Colonic mucosa (tissue), 4 donors: Measurements from ENCODE around the gene GLRB. TPM values are rescaled to one million over a fixed set of nuclear protein-coding genes. Genes with fewer than 3 reads are reported as not detected.
"Not testable (repeated sequence)": the region's sequence is repeated elsewhere in the genome, so short reads cannot be mapped to it uniquely, and the experiment has no call there.

ENCODE experiments used
- DNase-seq: peaks from one replicate; pipeline ENCODE4 v3.0.0-alpha.2; 2020
- H3K27ac ChIP-seq: fragments of 200-600 bp; one replicate; pipeline ENCODE4 v1.8.0; 2021
- H3K27me3 ChIP-seq: fragments of 200-600 bp; one replicate; pipeline ENCODE4 v1.8.0; 2021
- H3K36me3 ChIP-seq: fragments of 200-600 bp; one replicate; pipeline ENCODE4 v1.8.0; 2021
- H3K4me1 ChIP-seq: fragments of 200-600 bp; one replicate; pipeline ENCODE4 v1.8.0; 2021; ENCODE audit warnings: mild to moderate bottlenecking
- H3K4me3 ChIP-seq: fragments of 200-600 bp; one replicate; pipeline ENCODE4 v1.8.0; 2021
- H3K9ac ChIP-seq, 2 donors: one replicate each; pipeline ENCODE4 v1.7.0; 2013; ENCODE audit warnings: control low read depth in 2 of 2, low read depth in 2 of 2, low read length in 2 of 2
- H3K9me3 ChIP-seq: fragments of 200-600 bp; one replicate; pipeline ENCODE4 v1.8.0; 2021
- intact Hi-C: fragments of 100-400 bp; cut with DNase I; formaldehyde crosslinking; loops from one replicate; pipeline ENCODE4 v1.14.1; 2022
- total RNA-seq, 2 donors: library from RNA; stranded (reverse); fragmentation: NEBNext Ultra II Directional in 1 of 2; extraction: Animal tissue kit (Norgen Biotek cat#: 25700) in 1 of 2; gene quantifications; one replicate each; pipeline ENCODE4 v1.2.1, GENCODE V29; 2021
- TF ChIP-seq, protein P1 (sequence below): fragments of 200-600 bp; IDR thresholded peaks from one replicate; pipeline ENCODE4 v1.8.0; 2022; ENCODE audit warnings: antibody characterized with exemption, mild to moderate bottlenecking
- donor health status: healthy.
- donor health status: DM: no; HTN: no; CAD: no.
- donor health status: DM: no; HTN: no; CAD: no.

GLRB gene
- total RNA-seq, 2 donors from 2014 or later = 0.37 to 0.42 TPM

DNA sequence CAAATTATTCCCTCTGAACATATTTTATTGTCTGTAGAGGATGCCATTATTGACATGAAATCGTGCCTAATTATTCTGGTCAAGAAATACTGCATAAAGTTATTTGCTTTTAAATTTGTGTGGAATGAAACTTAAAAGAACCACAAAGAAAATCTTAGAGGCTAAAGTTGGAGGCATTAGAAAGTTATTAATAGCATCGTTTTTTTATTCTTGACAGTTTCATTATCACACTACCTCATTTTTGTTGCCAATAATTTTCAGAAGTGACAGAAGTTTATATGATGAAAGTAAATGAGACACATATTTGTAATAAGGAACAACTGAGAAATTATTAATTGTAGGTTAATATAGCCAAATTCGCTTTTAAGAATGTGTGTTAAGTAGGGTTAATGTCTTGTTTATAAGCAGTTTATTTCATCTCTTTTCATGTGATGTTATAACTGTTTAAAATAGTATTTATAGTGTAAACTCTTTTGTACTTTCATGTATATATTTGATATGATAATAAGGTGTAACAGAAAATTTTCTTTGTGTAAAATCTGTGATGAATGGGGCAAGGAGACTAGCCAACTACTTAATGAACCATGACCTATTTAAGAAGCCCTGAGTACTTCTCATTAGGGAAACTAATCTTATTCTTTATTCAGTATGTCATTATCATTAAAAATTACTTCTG is 90.1 kb downstream of the GLRB start:
- H3K4me1 ChIP-seq = no peaks in the 10 kb centered on the region
- no peaks in the 10 kb centered on the region for H3K27me3 ChIP-seq
- no peak overlapping the region for H3K9ac ChIP-seq
- H3K27ac ChIP-seq = no peak overlapping the region
- TF ChIP-seq, protein P1, sequence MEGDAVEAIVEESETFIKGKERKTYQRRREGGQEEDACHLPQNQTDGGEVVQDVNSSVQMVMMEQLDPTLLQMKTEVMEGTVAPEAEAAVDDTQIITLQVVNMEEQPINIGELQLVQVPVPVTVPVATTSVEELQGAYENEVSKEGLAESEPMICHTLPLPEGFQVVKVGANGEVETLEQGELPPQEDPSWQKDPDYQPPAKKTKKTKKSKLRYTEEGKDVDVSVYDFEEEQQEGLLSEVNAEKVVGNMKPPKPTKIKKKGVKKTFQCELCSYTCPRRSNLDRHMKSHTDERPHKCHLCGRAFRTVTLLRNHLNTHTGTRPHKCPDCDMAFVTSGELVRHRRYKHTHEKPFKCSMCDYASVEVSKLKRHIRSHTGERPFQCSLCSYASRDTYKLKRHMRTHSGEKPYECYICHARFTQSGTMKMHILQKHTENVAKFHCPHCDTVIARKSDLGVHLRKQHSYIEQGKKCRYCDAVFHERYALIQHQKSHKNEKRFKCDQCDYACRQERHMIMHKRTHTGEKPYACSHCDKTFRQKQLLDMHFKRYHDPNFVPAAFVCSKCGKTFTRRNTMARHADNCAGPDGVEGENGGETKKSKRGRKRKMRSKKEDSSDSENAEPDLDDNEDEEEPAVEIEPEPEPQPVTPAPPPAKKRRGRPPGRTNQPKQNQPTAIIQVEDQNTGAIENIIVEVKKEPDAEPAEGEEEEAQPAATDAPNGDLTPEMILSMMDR = no peak
- DNase-seq = no peak
- no peak overlapping the region for H3K4me3 ChIP-seq
- no peaks in the 10 kb centered on the region for H3K9me3 ChIP-seq
- no peaks in the 10 kb centered on the region for H3K36me3 ChIP-seq
- intact Hi-C loops = no loop called here

DNA sequence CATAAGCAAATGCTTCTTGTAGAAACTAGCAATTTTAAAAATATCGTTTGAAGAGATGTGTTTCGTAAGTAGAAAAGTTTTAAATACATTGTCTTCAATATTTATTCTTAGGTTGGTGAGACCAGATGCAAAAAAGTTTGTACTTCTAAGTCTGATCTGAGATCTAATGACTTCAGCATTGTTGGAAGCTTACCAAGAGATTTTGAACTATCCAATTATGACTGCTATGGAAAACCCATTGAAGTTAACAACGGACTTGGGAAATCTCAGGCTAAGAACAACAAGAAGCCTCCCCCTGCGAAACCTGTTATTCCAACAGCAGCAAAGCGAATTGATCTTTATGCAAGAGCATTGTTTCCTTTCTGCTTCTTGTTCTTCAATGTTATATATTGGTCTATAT is 94.4 kb downstream of the GLRB start:
- no peak for DNase-seq
- intact Hi-C loops = no loop called here

DNA sequence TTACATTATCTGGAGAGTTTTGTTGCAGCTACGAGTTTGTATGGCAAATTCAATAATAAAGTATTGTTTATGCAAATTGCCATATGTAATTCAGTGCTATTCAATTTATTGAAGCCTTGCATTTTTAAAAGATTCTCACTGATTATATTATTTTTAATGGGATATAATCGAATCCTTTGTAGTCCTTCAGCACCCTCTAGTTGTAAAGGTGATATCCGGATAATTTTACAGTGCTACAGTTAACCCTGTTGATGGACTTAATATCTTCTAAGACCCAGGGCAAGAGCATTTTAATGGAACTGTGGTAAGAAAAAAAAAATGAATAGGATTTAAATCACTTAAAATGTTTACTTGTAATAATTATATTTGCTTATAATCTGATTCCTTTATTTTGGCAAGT is 96.1 kb downstream of the GLRB start:
- no peak for DNase-seq
- Histone ChIP-seq H3K9ac (no peak overlapping the region), H3K4me3 (no peak overlapping the region), H3K36me3 (no peaks in the 10 kb centered on the region), H3K4me1 (no peaks in the 10 kb centered on the region), H3K9me3 (no peaks in the 10 kb centered on the region), H3K27me3 (no peaks in the 10 kb centered on the region), H3K27ac (no peak overlapping the region)
- TF ChIP-seq, protein P1 = no peak
- intact Hi-C loops = no loop called here

More for the DNA sequence above, 94.4 kb downstream of the GLRB start:
- TF ChIP-seq, protein P1 = no peak
- H3K9ac ChIP-seq = no peak overlapping the region
- no peaks in the 10 kb centered on the region for H3K9me3 ChIP-seq
- H3K4me3 ChIP-seq = no peak overlapping the region
- H3K27ac ChIP-seq = no peak overlapping the region
- no peaks in the 10 kb centered on the region for H3K4me1 ChIP-seq
- H3K36me3 ChIP-seq = no peaks in the 10 kb centered on the region
- no peaks in the 10 kb centered on the region for H3K27me3 ChIP-seq

DNA sequence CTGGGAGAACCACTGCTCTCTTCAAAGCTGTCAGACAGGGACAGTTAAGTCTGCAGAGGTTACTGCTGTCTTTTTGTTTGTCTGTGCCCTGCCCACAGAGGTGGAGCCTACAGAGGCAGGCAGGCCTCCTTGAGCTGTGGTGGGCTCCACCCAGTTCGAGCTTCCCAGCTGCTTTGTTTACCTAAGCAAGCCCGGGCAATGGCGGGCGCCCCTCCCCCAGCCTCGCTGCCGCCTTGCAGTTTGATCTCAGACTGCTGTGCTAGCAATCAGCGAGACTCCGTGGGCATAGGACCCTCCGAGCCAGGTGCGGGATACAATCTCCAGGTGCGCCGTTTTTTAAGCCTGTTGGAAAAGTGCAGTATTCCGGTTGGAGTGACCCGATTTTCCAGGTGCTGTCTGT is 104.3 kb downstream of the GLRB start:
- H3K27ac ChIP-seq, DNase-seq, H3K27me3 ChIP-seq, H3K9me3 ChIP-seq, H3K4me3 ChIP-seq, intact Hi-C loops, H3K4me1 ChIP-seq, H3K9ac ChIP-seq, H3K36me3 ChIP-seq: not testable (repeated sequence)

DNA sequence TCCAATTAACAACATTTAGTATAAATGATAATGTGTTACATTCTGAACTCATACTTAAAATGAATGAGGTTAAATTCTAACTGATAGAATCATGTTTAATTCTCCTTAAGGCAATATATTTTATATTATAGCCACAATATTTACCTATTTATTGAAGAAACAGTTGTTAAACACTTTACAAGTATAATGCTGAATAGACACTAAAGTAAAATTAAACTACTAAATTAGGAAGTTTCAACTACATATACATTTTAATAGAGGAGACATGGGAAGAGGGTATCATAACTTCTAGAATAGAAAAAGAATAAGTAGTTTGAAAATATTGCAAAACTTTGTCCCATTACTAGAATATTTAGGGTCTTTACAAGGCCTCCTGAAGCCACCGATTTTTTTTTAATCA is 108.3 kb downstream of the GLRB start:
- H3K9me3 ChIP-seq = no peaks in the 10 kb centered on the region
- TF ChIP-seq, protein P1 = no peak
- H3K27me3 ChIP-seq = no peaks in the 10 kb centered on the region
- H3K36me3 ChIP-seq = no peaks in the 10 kb centered on the region
- intact Hi-C loops = no loop called here
- no peak overlapping the region for H3K27ac ChIP-seq
- no peak overlapping the region for H3K9ac ChIP-seq
- H3K4me3 ChIP-seq = no peak overlapping the region
- no peaks in the 10 kb centered on the region for H3K4me1 ChIP-seq
- DNase-seq = no peak

DNA sequence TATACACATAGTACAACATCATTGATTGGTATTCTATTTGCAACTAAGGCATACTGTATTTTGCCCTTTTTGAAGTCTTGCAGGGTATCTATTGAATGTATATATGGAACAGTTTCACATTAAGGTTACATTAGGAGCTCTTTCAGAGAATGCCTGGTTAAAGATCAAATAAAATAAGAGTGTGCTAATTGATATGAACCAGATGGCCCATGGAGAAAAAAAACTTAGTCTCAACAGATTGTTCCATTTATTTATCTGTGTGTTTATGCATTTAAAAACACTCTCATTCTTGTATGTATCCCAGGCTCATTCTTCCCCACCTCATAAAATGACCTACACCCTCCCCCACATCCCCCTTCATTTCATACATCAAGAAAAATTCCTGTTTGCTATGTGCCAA is 109.4 kb downstream of the GLRB start:
- Histone ChIP-seq H3K9ac (no peak overlapping the region), H3K36me3 (no peaks in the 10 kb centered on the region), H3K9me3 (no peaks in the 10 kb centered on the region), H3K27me3 (no peaks in the 10 kb centered on the region), H3K4me3 (no peak overlapping the region), H3K27ac (no peak overlapping the region), H3K4me1 (no peaks in the 10 kb centered on the region)
- intact Hi-C loops = no loop called here
- TF ChIP-seq, protein P1 = no peak
- no peak for DNase-seq
